Measurements from ENCODE around the gene FXYD4.

DNA sequence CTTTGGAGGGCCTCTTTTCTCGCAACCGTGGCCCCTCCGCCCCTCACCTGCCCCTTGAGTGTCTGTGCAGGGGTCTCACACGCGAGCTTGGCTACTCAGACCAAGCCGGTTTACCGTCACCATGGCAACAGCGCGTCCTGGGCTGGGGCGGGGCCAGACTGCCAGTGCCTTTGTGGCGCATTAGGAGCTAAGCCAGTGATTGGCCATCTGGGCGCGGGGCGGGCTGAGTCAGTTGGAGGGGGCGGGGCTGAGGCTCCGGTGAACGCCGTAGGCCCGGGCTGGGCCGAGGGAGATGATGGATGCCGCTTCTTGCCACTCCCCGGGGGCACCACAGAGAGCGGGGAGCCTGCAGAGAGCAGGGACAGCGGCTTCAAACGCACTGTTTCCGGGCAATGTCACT lies 48.7 kb upstream of the FXYD4 start:
- TF ChIP-seq, protein P1, sequence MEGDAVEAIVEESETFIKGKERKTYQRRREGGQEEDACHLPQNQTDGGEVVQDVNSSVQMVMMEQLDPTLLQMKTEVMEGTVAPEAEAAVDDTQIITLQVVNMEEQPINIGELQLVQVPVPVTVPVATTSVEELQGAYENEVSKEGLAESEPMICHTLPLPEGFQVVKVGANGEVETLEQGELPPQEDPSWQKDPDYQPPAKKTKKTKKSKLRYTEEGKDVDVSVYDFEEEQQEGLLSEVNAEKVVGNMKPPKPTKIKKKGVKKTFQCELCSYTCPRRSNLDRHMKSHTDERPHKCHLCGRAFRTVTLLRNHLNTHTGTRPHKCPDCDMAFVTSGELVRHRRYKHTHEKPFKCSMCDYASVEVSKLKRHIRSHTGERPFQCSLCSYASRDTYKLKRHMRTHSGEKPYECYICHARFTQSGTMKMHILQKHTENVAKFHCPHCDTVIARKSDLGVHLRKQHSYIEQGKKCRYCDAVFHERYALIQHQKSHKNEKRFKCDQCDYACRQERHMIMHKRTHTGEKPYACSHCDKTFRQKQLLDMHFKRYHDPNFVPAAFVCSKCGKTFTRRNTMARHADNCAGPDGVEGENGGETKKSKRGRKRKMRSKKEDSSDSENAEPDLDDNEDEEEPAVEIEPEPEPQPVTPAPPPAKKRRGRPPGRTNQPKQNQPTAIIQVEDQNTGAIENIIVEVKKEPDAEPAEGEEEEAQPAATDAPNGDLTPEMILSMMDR (IDR thresholded peaks at IDR 0.05), result no peak
- no peak for TF ChIP-seq POLR2A (IDR thresholded peaks at IDR 0.05)
